H9 (cell line): ENCODE results near the gene RABGAP1L. TPM values are rescaled to one million over a fixed set of nuclear protein-coding genes. Genes with fewer than 3 reads are reported as not detected.

Experiments used
- DNase-seq: peaks from one replicate; pipeline ENCODE4 v3.0.0-alpha.2; 2017
- H2AFZ ChIP-seq: one replicate; pipeline ENCODE4 v1.6.1; 2013; ENCODE audit warnings: mild to moderate bottlenecking, low read length, control low read depth, moderate library complexity
- H2AK5ac ChIP-seq: 2 replicates; pipeline ENCODE4 v1.6.1; 2013; ENCODE audit warnings: low read length, control low read depth, mixed read lengths; ENCODE audit not compliant: insufficient read length
- H2BK120ac ChIP-seq: one replicate; pipeline ENCODE4 v1.6.1; 2013; ENCODE audit warnings: low read depth, mild to moderate bottlenecking, low read length, control low read depth, inconsistent platforms; ENCODE audit not compliant: poor library complexity, severe bottlenecking
- H2BK12ac ChIP-seq: 2 replicates; pipeline ENCODE4 v1.6.1; 2013; ENCODE audit warnings: low read length, control low read depth, mixed read lengths, low read depth; ENCODE audit not compliant: insufficient read length
- H2BK15ac ChIP-seq: 2 replicates; pipeline ENCODE4 v1.6.1; 2013; ENCODE audit warnings: low read depth, low read length, control low read depth
- H2BK20ac ChIP-seq: one replicate; pipeline ENCODE4 v1.6.1; 2013; ENCODE audit warnings: low read depth, mild to moderate bottlenecking, low read length, control low read depth, inconsistent platforms; ENCODE audit not compliant: poor library complexity, severe bottlenecking
- H2BK5ac ChIP-seq: 2 replicates; pipeline ENCODE4 v1.6.1; 2013; ENCODE audit warnings: low read length, control low read depth, mixed read lengths; ENCODE audit not compliant: insufficient read length
- H3K14ac ChIP-seq: 2 replicates; pipeline ENCODE4 v1.6.1; 2013; ENCODE audit warnings: low read length, control low read depth; ENCODE audit not compliant: insufficient read depth
- H3K18ac ChIP-seq: 2 replicates; pipeline ENCODE4 v1.6.1; 2013; ENCODE audit warnings: low read depth, mild to moderate bottlenecking, mixed read lengths, low read length, control low read depth; ENCODE audit not compliant: insufficient read length
- H3K23ac ChIP-seq: 2 replicates; pipeline ENCODE4 v1.6.1; 2013; ENCODE audit warnings: low read length, control low read depth, mixed read lengths, low read depth; ENCODE audit not compliant: insufficient read length
- H3K23me2 ChIP-seq: 2 replicates; pipeline ENCODE4 v1.6.1; 2013; ENCODE audit warnings: low read depth, mild to moderate bottlenecking, mixed read lengths, low read length, control low read depth; ENCODE audit not compliant: insufficient read length, poor library complexity, severe bottlenecking
- H3K27ac ChIP-seq: 2 replicates; pipeline ENCODE4 v1.5.1; 2013; ENCODE audit warnings: low read length, control low read depth, mixed read lengths, low read depth; ENCODE audit not compliant: insufficient read length
- H3K27me3 ChIP-seq: 2 replicates; pipeline ENCODE4 v1.6.1; 2013; ENCODE audit warnings: low read length, control low read depth, inconsistent platforms; ENCODE audit not compliant: insufficient read depth
- H3K4ac ChIP-seq: 2 replicates; pipeline ENCODE4 v1.6.1; 2013; ENCODE audit warnings: low read depth, mild to moderate bottlenecking, control low read depth, inconsistent platforms, low read length, moderate library complexity
- H3K4me1 ChIP-seq: 2 replicates; pipeline ENCODE4 v1.6.1; 2013; ENCODE audit warnings: low read length, control low read depth, inconsistent platforms; ENCODE audit not compliant: insufficient read depth
- H3K4me2 ChIP-seq: 2 replicates; pipeline ENCODE4 v1.6.1; 2013; ENCODE audit warnings: low read length, control low read depth, mixed read lengths; ENCODE audit not compliant: insufficient read length, insufficient read depth
- H3K56ac ChIP-seq: 2 replicates; pipeline ENCODE4 v1.6.1; 2013; ENCODE audit warnings: low read depth, mild to moderate bottlenecking, mixed read lengths, low read length, control low read depth; ENCODE audit not compliant: insufficient read length
- H3K79me1 ChIP-seq: 2 replicates; pipeline ENCODE4 v1.6.1; 2013; ENCODE audit warnings: low read depth, mild to moderate bottlenecking, moderate library complexity, low read length, control low read depth, inconsistent platforms; ENCODE audit not compliant: insufficient read depth, poor library complexity, severe bottlenecking
- H3K79me2 ChIP-seq: 2 replicates; pipeline ENCODE4 v1.6.1; 2013; ENCODE audit warnings: low read length, control low read depth, inconsistent platforms; ENCODE audit not compliant: insufficient read depth
- H3K9ac ChIP-seq: 2 replicates; pipeline ENCODE4 v1.6.1; 2013; ENCODE audit warnings: low read length, control low read depth, mixed read lengths; ENCODE audit not compliant: insufficient read length; ENCODE audit errors: extremely low read depth
- H3K9me3 ChIP-seq: one replicate; pipeline ENCODE4 v1.6.1; 2013; ENCODE audit warnings: low read depth, low read length, inconsistent platforms; ENCODE audit not compliant: control insufficient read depth
- H3T11ph ChIP-seq: one replicate; pipeline ENCODE4 v1.6.1; 2013; ENCODE audit warnings: mild to moderate bottlenecking, low read length, control low read depth, inconsistent platforms
- H4K20me1 ChIP-seq: one replicate; pipeline ENCODE4 v1.6.1; 2013; ENCODE audit not compliant: control insufficient read depth, insufficient read length, insufficient read depth
- H4K5ac ChIP-seq: 2 replicates; pipeline ENCODE4 v1.6.1; 2013; ENCODE audit warnings: low read depth, mild to moderate bottlenecking, mixed read lengths, low read length, control low read depth; ENCODE audit not compliant: insufficient read length
- H4K8ac ChIP-seq: replicated peaks from 2 replicates; pipeline ENCODE4 v1.6.1; 2013; ENCODE audit warnings: low read length, control low read depth, mixed read lengths, low read depth; ENCODE audit not compliant: insufficient read length
- H4K91ac ChIP-seq: 2 replicates; pipeline ENCODE4 v1.6.1; 2013; ENCODE audit warnings: low read depth, mild to moderate bottlenecking, moderate library complexity, mixed read lengths, low read length, control low read depth; ENCODE audit not compliant: insufficient read length
- H3K27ac Mint-ChIP-seq, 3 experiments: 2 replicates in 2 of 3; 3 replicates in 1 of 3; pipeline ENCODE4 v1.8.0; 2020 to 2021; ENCODE audit warnings: mixed read lengths in 3 of 3, mild to moderate bottlenecking in 1 of 3, moderate library complexity in 1 of 3
- H3K27me3 Mint-ChIP-seq: 2 replicates; pipeline ENCODE4 v1.8.0; 2021; ENCODE audit warnings: low read depth, mild to moderate bottlenecking, moderate library complexity, mixed read lengths
- H3K36me3 Mint-ChIP-seq, 3 experiments: 2 replicates in 2 of 3; 3 replicates in 1 of 3; pipeline ENCODE4 v1.8.0; 2020 to 2021; ENCODE audit warnings: low read depth in 3 of 3, mixed read lengths in 3 of 3; ENCODE audit not compliant: insufficient read depth in 1 of 3
- H3K4me1 Mint-ChIP-seq, 2 experiments: 2 replicates each; pipeline ENCODE4 v1.8.0; 2020; ENCODE audit warnings: mixed read lengths in 2 of 2
- H3K4me3 Mint-ChIP-seq, 2 experiments: 2 replicates in 1 of 2; 3 replicates in 1 of 2; pipeline ENCODE4 v1.8.0; 2020 to 2021; ENCODE audit warnings: mild to moderate bottlenecking in 2 of 2, mixed read lengths in 2 of 2, moderate library complexity in 1 of 2
- H3K9me3 Mint-ChIP-seq, 2 experiments: 2 replicates in 1 of 2; 3 replicates in 1 of 2; pipeline ENCODE4 v1.8.0; 2020; ENCODE audit warnings: mild to moderate bottlenecking in 2 of 2, mixed read lengths in 2 of 2, moderate library complexity in 1 of 2
- CTCF ChIP-seq: fragments of 200-600 bp; sonication (generic); conservative IDR thresholded peaks from 3 replicates; pipeline ENCODE4 v1.8.0; 2021; ENCODE audit warnings: antibody characterized with exemption, mild to moderate bottlenecking
- WGBS: extraction: QIAGEN DNeasy Blood & Tissue Kit; methylation state at CpG from one replicate; pipeline ENCODE4 v1.1.7; 2013; ENCODE audit warnings: missing lambda C conversion rate, low lambda C conversion rate, mixed read lengths; ENCODE audit not compliant: insufficient read length; ENCODE audit errors: extremely low coverage; 5-methylcytosine and 5-hydroxymethylcytosine counted together
- total RNA-seq: library from RNA; stranded (reverse); gene quantifications from 2 replicates; pipeline ENCODE4 v1.2.1, GENCODE V29; 2021

RABGAP1L gene
- total RNA-seq, 1 experiment from 2014 or later, result 147 TPM

DNA sequence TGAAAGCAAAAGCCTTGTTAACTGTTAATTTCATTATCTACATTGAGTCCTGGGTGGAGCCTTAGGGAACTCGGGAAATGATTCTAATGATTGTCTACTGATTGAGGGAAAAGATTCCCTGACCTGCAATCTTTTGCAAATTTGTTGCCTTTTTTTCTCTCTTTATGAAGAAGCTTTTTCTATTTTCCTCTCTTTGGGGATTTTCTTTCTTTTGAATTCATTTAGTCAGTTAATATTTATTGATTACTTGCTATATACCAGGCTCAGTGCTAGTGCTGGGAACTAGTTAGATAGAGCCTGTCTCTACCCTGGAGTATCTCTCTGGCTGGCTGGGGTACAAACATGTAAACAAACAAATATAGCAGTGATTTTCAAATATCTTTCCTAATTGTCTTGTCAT, 769.2 kb downstream of the RABGAP1L start:
- no peak overlapping the region for H4K5ac ChIP-seq
- no peaks in the 10 kb centered on the region for H3K27me3 Mint-ChIP-seq
- H3K14ac ChIP-seq, result no peak overlapping the region
- H2BK12ac ChIP-seq, result no peak overlapping the region
- H3K79me1 ChIP-seq, result peaks cover 7% of the 10 kb centered on the region
- no peak overlapping the region for H2BK20ac ChIP-seq
- peaks cover 1% of the 10 kb centered on the region; the same call in 1 of the 2 replicates for H3K79me2 ChIP-seq
- no peak overlapping the region for H3K4ac ChIP-seq
- H3K9ac ChIP-seq, result no peak overlapping the region
- H3K23ac ChIP-seq, result no peak overlapping the region
- no peak overlapping the region for H2BK120ac ChIP-seq
- H3K4me2 ChIP-seq, result no peak overlapping the region
- no peaks in the 10 kb centered on the region for H3K27me3 ChIP-seq
- H3T11ph ChIP-seq, result no peak overlapping the region
- no peak for DNase-seq
- peak overlapping the region in 1 of 3 experiments; percentile 71; a peak in 3 of 7 replicates for H3K27ac Mint-ChIP-seq
- H3K27ac ChIP-seq, result no peak overlapping the region
- H3K4me1 Mint-ChIP-seq, result peaks cover 38 to 47% of the 10 kb centered on the region in 2 experiments
- WGBS, result no CpG with 5 or more reads among the region's 1 CpG
- H3K9me3 Mint-ChIP-seq, result no peaks in the 10 kb centered on the region; a peak in 1 of 5 replicates
- H3K4me3 Mint-ChIP-seq, result no peak overlapping the region
- H2BK5ac ChIP-seq, result no peak overlapping the region
- no peak overlapping the region for H2BK15ac ChIP-seq
- no peaks in the 10 kb centered on the region for H3K23me2 ChIP-seq
- no peak overlapping the region for H3K18ac ChIP-seq
- no peaks in the 10 kb centered on the region for H3K9me3 ChIP-seq
- no peak for TF ChIP-seq CTCF
- H4K20me1 ChIP-seq, result no peaks in the 10 kb centered on the region
- H3K36me3 Mint-ChIP-seq, result peaks cover 4 to 30% (median 26%) of the 10 kb centered on the region in 3 experiments; a peak in 6 of 7 replicates
- H2AK5ac ChIP-seq, result no peak overlapping the region
- H4K8ac ChIP-seq, result no peak overlapping the region
- H2AFZ ChIP-seq, result no peak overlapping the region
- H3K56ac ChIP-seq, result no peak overlapping the region
- H3K4me1 ChIP-seq, result no peaks in the 10 kb centered on the region
- H4K91ac ChIP-seq, result no peak overlapping the region
